Keratinocyte (primary cell): ENCODE results near the gene USP46. TPM values are rescaled to one million over a fixed set of nuclear protein-coding genes. Genes with fewer than 3 reads are reported as not detected.

Experiments
- DNase-seq: peaks from one replicate; pipeline ENCODE4 v3.0.0-alpha.2; 2011; ENCODE audit warnings: low read depth, missing footprints, low spot score
- FAIRE-seq: peaks from 2 replicates; lab custom pipeline; 2011; peaks lifted over from hg19 to GRCh38; lab: Jason Lieb, UNC
- H2AFZ ChIP-seq: 2 replicates; pipeline ENCODE4 v1.6.0; 2012; ENCODE audit warnings: low read length, control low read depth, inconsistent platforms; ENCODE audit not compliant: control insufficient read depth
- H3K27ac ChIP-seq: 2 replicates; pipeline ENCODE4 v1.5.1; 2011; ENCODE audit warnings: low read length; ENCODE audit not compliant: control insufficient read depth, insufficient read depth
- H3K27me3 ChIP-seq: 3 replicates; pipeline ENCODE4 v1.6.0; 2011; ENCODE audit warnings: low read length; ENCODE audit not compliant: control insufficient read depth, insufficient read depth; ENCODE audit errors: extremely low read depth
- H3K36me3 ChIP-seq, 2 experiments: 2 replicates in 1 of 2; 3 replicates in 1 of 2; pipeline ENCODE4 v1.5.1; 2011; ENCODE audit warnings: low read length in 2 of 2, mild to moderate bottlenecking in 1 of 2; ENCODE audit not compliant: control insufficient read depth in 2 of 2, insufficient read depth in 2 of 2; ENCODE audit errors: extremely low read depth in 1 of 2
- H3K4me1 ChIP-seq: 3 replicates; pipeline ENCODE4 v1.5.1; 2011; ENCODE audit warnings: low read length; ENCODE audit not compliant: control insufficient read depth, insufficient read depth; ENCODE audit errors: extremely low read depth
- H3K4me2 ChIP-seq: 3 replicates; pipeline ENCODE4 v1.6.0; 2011; ENCODE audit warnings: low read depth, low read length; ENCODE audit not compliant: control insufficient read depth, insufficient read depth; ENCODE audit errors: extremely low read depth
- H3K4me3 ChIP-seq, 3 experiments: fragments of 200-600 bp in 1 of 3; sonication (generic) in 1 of 3; 2 replicates in 2 of 3; 3 replicates in 1 of 3; pipeline ENCODE4 v1.5.1; 2011 to 2016; ENCODE audit warnings: low read length in 3 of 3, mild to moderate bottlenecking in 3 of 3, control low read depth in 2 of 3, inconsistent platforms in 1 of 3, low read depth in 1 of 3, mixed read lengths in 1 of 3, mixed run types in 1 of 3, moderate library complexity in 1 of 3; ENCODE audit not compliant: control insufficient read depth in 2 of 3, insufficient read depth in 2 of 3; ENCODE audit errors: extremely low read depth in 1 of 3
- H3K79me2 ChIP-seq: 2 replicates; pipeline ENCODE4 v1.6.0; 2012; ENCODE audit warnings: low read length; ENCODE audit not compliant: control insufficient read depth, insufficient read depth
- H3K9ac ChIP-seq: 3 replicates; pipeline ENCODE4 v1.6.0; 2011; ENCODE audit warnings: low read length; ENCODE audit not compliant: control insufficient read depth, insufficient read depth; ENCODE audit errors: extremely low read depth
- H3K9me1 ChIP-seq: 3 replicates; pipeline ENCODE4 v1.6.0; 2011; ENCODE audit warnings: low read length; ENCODE audit not compliant: control insufficient read depth, insufficient read depth; ENCODE audit errors: extremely low read depth
- H3K9me3 ChIP-seq: 2 replicates; pipeline ENCODE4 v1.5.1; 2012; ENCODE audit warnings: low read depth, low read length; ENCODE audit not compliant: control insufficient read depth
- H4K20me1 ChIP-seq: 3 replicates; pipeline ENCODE4 v1.6.0; 2011; ENCODE audit warnings: low read length; ENCODE audit not compliant: control insufficient read depth, insufficient read depth; ENCODE audit errors: extremely low read depth
- CTCF ChIP-seq, 3 experiments: IDR thresholded peaks in 1 of 3; conservative IDR thresholded peaks in 1 of 3; optimal IDR thresholded peaks in 1 of 3; 2 replicates in 2 of 3; 3 replicates in 1 of 3; pipeline versions ENCODE3 to v1.5.1; 2011; ENCODE audit warnings: low read length in 3 of 3, mild to moderate bottlenecking in 3 of 3, moderate library complexity in 2 of 3, control low read depth in 1 of 3, inconsistent platforms in 1 of 3; ENCODE audit not compliant: insufficient read depth in 2 of 3; ENCODE audit errors: extremely low read depth in 1 of 3
- EZH2 ChIP-seq: IDR thresholded peaks from one replicate; pipeline ENCODE4 v1.6.1; 2012; ENCODE audit warnings: inconsistent platforms, mild to moderate bottlenecking, low read length, moderate library complexity
- dilution Hi-C: fragments of 300-500 bp; cut with MboI; formaldehyde crosslinking; loops from one replicate; pipeline ENCODE4 v1.7.0; 2020; ENCODE audit warnings: low sequenced_read_pairs; ENCODE audit not compliant: extremely low pct_ligation_motif_present
- polyA plus RNA-seq, 5 experiments: library from polyadenylated mRNA; depleted of rRNA in 3 of 5; stranded (reverse) in 3 of 5; stranded (forward) in 1 of 5; unstranded in 1 of 5; fragments of >200 nt; gene quantifications; 1 replicate in 1 of 5; 2 replicates in 3 of 5; 3 replicates in 1 of 5; pipeline versions ENCODE4 v1.2.1 to v1.2.3, GENCODE V29; 2011 to 2012; ENCODE audit warnings: missing spikeins in 2 of 5, low read depth in 1 of 5, low replicate concordance in 1 of 5

Gene USP46
- polyA plus RNA-seq, 1 donor (not counting 4 experiments of a cell fraction or from before 2014, with no cell fraction given), result 20.4 TPM

GRCh38 chr4:52619591-52619931 lies 39.5 kb downstream of the USP46 start:
- H3K4me2 ChIP-seq, result no peak overlapping the region
- FAIRE-seq, result no peak

GRCh38 chr4:52618795-52619590 lies 40.1 kb downstream of the USP46 start:
- H3K27ac ChIP-seq, result no peak overlapping the region
- no peaks in the 10 kb centered on the region for H3K9me1 ChIP-seq
- TF ChIP-seq CTCF (optimal IDR thresholded peaks at IDR 0.05 in 1 of 3, IDR thresholded peaks at IDR 0.05 in 1 of 3, conservative IDR thresholded peaks at IDR 0.05 in 1 of 3; ENCODE audit: extremely low read depth in 1 of 3, insufficient read depth in 2 of 3, low read length in 3 of 3), result no peak
- no peak for TF ChIP-seq EZH2
- H3K9ac ChIP-seq, result no peak overlapping the region
- no peaks in the 10 kb centered on the region for H3K27me3 ChIP-seq
- DNase-seq (no peak), FAIRE-seq (no peak)
- no peaks in the 10 kb centered on the region for H3K36me3 ChIP-seq
- dilution Hi-C loops, result no loop called here
- no peaks in the 10 kb centered on the region for H3K4me1 ChIP-seq
- no peaks in the 10 kb centered on the region for H3K79me2 ChIP-seq
- no peaks in the 10 kb centered on the region for H3K9me3 ChIP-seq
- H3K4me3 ChIP-seq, result no peak overlapping the region
- no peaks in the 10 kb centered on the region for H4K20me1 ChIP-seq
- no peak overlapping the region for H3K4me2 ChIP-seq
- H2AFZ ChIP-seq, result no peak overlapping the region

More at GRCh38 chr4:52619591-52619931, 39.5 kb downstream of the USP46 start:
- dilution Hi-C loops, result no loop called here
- Histone ChIP-seq H3K9me3 (no peaks in the 10 kb centered on the region), H3K9ac (no peak overlapping the region), H3K9me1 (no peaks in the 10 kb centered on the region), H3K27ac (no peak overlapping the region), H2AFZ (no peak overlapping the region), H3K4me1 (no peaks in the 10 kb centered on the region), H3K4me3 (no peak overlapping the region), H4K20me1 (no peaks in the 10 kb centered on the region), H3K79me2 (no peaks in the 10 kb centered on the region), H3K36me3 (no peaks in the 10 kb centered on the region), H3K27me3 (no peaks in the 10 kb centered on the region)
- TF ChIP-seq EZH2, result no peak
- no peak for TF ChIP-seq CTCF (optimal IDR thresholded peaks at IDR 0.05 in 1 of 3, IDR thresholded peaks at IDR 0.05 in 1 of 3, conservative IDR thresholded peaks at IDR 0.05 in 1 of 3; ENCODE audit: extremely low read depth in 1 of 3, insufficient read depth in 2 of 3, low read length in 3 of 3)
- no peak for DNase-seq
